Right renal cortex interstitium (tissue), 3 donors: ENCODE data around the gene NAV2. TPM values are rescaled to one million over a fixed set of nuclear protein-coding genes. Genes with fewer than 3 reads are reported as not detected.
"Not testable (repeated sequence)": the region's sequence is repeated elsewhere in the genome, so short reads cannot be mapped to it uniquely, and the experiment has no call there.

Experiments
- DNase-seq, 3 donors: peaks; one replicate each; pipeline ENCODE4 v3.0.0-alpha.2; 2013; ENCODE audit warnings: low read depth in 3 of 3, low spot score in 2 of 3
- polyA plus RNA-seq, 3 donors: library from polyadenylated mRNA; unstranded; fragments of 120-200 nt; gene quantifications; one replicate each; pipeline ENCODE4 v1.2.1, GENCODE V29; 2013; ENCODE audit not compliant: insufficient read length in 3 of 3

The NAV2 gene
- polyA plus RNA-seq, 3 donors: 32.9 to 38.0 (median 34.6) TPM

- DNase-seq: no peak
Measured at GRCh38 chr11:20059587-20060021, 347.0 kb downstream of the NAV2 start.

- no peak for DNase-seq
Measured at GRCh38 chr11:20060181-20060580, 347.5 kb downstream of the NAV2 start.

- DNase-seq: no peak
Measured at GRCh38 chr11:20060647-20061205, 348.1 kb downstream of the NAV2 start.

GRCh38 chr11:20061776-20062175 is 349.1 kb downstream of the NAV2 start:
- no peak for DNase-seq

- no peak for DNase-seq
Measured at GRCh38 chr11:20064961-20065405, 352.3 kb downstream of the NAV2 start.

DNA sequence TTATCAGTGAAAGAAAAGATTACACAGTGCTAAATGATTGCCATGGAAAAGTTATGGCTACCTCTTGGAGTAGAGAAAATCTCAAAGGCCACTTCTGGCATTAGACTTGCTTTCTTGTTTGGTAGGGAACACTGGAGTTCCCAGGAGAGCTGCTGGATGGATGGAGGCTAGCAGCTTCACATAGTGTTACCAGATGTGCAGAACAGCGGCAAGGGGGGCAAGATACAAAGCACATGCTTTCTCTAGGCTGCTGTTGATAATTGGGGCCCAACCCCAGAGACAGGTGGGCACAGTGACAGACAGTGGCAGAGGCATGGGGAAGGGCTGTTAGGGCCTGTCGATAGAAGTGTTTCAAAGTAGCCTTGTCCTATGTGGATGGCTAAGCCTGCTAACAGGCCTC is 352.8 kb downstream of the NAV2 start:
- no peak for DNase-seq

GRCh38 chr11:20066013-20066782 is 353.6 kb downstream of the NAV2 start:
- no peak for DNase-seq

DNA sequence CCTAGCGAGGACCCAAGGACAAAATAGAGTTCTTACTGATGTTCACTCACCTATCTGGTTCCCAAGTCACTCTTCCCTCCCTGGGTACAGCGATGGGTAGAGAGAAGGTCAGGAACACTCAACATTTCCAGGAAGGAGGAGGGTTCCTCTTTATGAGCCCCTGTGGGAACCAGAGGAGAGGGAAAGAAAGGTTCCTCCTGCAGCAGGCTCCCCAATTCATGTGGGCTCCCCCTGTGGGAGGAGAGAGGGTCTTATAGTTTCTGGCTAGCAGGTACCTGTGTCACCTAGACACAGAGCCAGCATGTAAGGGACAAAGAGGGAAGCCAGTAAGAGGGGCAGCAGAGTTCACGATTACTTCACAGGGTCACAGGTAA is 354.1 kb downstream of the NAV2 start:
- no peak for DNase-seq

DNA sequence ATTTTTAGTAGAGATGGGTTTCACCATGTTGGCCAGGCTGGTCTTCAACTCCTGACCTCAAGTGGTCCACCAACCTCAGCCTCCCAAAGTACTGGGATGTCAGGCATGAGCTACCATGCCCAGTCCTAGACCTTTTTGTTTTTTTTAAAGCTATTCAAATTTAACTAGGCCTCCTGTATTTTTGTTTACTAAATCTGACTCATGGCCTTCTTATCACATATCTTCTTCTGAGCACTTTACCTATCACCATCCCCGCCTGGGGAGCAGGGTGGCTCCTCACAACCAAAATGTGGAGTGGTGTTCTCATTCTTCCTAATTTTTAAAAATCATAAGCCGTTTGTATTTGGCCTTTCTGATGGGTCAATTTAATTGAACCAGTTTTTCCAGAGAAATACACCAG is 355.0 kb downstream of the NAV2 start:
- DNase-seq: no peak

GRCh38 chr11:20068691-20069090 is 356.1 kb downstream of the NAV2 start:
- DNase-seq: no peak

GRCh38 chr11:20070459-20070858 is 357.8 kb downstream of the NAV2 start:
- no peak for DNase-seq

DNA sequence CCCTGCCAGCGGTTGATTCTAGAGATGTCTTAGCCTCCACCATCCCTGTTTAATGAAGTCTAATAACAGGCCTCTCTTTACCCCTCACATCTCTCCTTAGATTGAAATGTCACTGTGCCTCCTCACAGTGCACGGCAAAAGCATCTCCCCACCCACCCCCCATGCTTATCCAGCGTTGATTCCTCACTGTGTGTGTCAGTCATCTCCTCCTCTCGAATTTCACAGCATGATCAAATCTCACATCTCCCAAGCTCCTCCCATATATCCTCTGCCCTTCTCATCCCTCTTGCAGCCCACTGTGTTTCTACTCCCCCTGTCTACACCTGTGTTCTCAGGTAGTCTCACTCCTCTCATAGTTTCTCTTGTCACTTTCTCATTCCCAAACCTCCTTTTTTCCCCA is 363.0 kb downstream of the NAV2 start:
- no peak for DNase-seq

GRCh38 chr11:20078846-20079245 is 366.2 kb downstream of the NAV2 start:
- no peak for DNase-seq

DNA sequence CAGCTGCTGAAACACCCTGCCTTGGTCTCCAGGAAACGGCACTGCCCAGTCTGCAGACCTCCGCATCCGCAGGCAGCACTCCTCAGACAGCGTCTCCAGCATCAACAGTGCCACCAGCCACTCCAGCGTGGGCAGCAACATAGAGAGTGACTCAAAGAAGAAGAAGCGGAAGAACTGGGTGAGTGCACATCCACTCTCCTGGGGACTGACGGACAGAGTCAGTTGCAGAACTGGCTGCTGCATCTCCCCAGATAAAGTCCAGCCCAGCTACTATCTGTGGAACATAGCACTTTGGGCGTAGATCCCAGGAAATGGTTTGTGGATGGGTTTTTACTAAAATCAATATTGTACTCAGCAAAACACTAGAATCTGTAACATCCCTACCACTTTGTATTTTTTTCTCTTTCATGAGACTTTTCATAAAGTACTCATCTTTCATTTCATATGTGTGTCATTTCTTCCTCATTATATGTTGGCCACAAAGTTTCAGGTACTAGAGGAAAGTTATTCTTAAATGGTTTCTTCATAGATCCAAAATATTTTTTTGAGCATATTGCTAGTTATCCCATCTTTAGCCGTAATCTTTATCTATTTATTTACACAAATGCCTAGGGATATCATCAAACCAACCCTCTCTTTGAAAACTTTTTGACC is 367.5 kb downstream of the NAV2 start:
- DNase-seq: no peak

- DNase-seq: no peak
Measured at GRCh38 chr11:20081336-20081735, 368.7 kb downstream of the NAV2 start.

- DNase-seq: not testable (repeated sequence)
Measured at GRCh38 chr11:20083877-20084276, 371.2 kb downstream of the NAV2 start.

GRCh38 chr11:20084921-20085814 is 372.5 kb downstream of the NAV2 start:
- no peak for DNase-seq

- DNase-seq: no peak
Measured at GRCh38 chr11:20085918-20086317, 373.3 kb downstream of the NAV2 start.

DNA sequence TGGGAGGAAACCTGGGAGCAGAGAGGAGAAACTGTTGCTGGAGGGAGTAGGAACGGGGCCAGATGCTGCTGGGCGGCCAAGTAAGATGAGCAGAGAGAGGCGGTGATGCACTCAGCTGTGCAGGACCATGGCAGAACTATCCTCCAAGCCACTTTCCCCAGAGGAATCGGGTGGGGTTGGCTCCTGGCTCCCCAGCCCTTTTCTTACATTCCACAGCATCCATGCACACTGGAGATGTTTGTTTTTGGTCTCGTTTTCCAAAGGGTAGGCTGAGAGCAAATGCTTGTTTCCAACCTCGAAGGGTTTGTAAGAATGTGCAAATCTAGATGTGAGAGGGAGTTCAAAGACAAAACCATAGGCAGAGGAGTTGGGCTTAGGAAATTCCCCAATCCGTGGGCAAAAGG is 374.5 kb downstream of the NAV2 start:
- DNase-seq: no peak

- no peak for DNase-seq
Measured at GRCh38 chr11:20088397-20089225, 376.0 kb downstream of the NAV2 start.
